DOHH2 (cell line): ENCODE data around the gene CLDN22.

ENCODE experiments used
- EZH2phosphoT487 ChIP-seq: fragments of 200-600 bp; sonication (generic); IDR thresholded peaks from 2 replicates; pipeline ENCODE4 v1.6.1; 2017; ENCODE audit warnings: borderline replicate concordance, mild to moderate bottlenecking, antibody characterized with exemption, low read length, moderate library complexity, mixed read lengths
- TF ChIP-seq, protein P1 (sequence below): fragments of 200-600 bp; sonication (generic); IDR thresholded peaks from one replicate; pipeline ENCODE4 v1.5.1; 2014; ENCODE audit warnings: antibody characterized with exemption, mild to moderate bottlenecking, low read depth, low read length; ENCODE audit not compliant: poor library complexity, severe bottlenecking

GRCh38 chr4:183362036-183362435 is 42.0 kb upstream of the CLDN22 start:
- TF ChIP-seq, protein P1, sequence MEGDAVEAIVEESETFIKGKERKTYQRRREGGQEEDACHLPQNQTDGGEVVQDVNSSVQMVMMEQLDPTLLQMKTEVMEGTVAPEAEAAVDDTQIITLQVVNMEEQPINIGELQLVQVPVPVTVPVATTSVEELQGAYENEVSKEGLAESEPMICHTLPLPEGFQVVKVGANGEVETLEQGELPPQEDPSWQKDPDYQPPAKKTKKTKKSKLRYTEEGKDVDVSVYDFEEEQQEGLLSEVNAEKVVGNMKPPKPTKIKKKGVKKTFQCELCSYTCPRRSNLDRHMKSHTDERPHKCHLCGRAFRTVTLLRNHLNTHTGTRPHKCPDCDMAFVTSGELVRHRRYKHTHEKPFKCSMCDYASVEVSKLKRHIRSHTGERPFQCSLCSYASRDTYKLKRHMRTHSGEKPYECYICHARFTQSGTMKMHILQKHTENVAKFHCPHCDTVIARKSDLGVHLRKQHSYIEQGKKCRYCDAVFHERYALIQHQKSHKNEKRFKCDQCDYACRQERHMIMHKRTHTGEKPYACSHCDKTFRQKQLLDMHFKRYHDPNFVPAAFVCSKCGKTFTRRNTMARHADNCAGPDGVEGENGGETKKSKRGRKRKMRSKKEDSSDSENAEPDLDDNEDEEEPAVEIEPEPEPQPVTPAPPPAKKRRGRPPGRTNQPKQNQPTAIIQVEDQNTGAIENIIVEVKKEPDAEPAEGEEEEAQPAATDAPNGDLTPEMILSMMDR: no peak
- TF ChIP-seq EZH2phosphoT487: no peak
